ENCODE measurements around the gene GPLD1.

GRCh38 chr6:24425091-24425490 lies 64.3 kb downstream of the GPLD1 start:
- TF ChIP-seq EP300 (IDR thresholded peaks at IDR 0.05) = no peak
- TF ChIP-seq, protein P1, sequence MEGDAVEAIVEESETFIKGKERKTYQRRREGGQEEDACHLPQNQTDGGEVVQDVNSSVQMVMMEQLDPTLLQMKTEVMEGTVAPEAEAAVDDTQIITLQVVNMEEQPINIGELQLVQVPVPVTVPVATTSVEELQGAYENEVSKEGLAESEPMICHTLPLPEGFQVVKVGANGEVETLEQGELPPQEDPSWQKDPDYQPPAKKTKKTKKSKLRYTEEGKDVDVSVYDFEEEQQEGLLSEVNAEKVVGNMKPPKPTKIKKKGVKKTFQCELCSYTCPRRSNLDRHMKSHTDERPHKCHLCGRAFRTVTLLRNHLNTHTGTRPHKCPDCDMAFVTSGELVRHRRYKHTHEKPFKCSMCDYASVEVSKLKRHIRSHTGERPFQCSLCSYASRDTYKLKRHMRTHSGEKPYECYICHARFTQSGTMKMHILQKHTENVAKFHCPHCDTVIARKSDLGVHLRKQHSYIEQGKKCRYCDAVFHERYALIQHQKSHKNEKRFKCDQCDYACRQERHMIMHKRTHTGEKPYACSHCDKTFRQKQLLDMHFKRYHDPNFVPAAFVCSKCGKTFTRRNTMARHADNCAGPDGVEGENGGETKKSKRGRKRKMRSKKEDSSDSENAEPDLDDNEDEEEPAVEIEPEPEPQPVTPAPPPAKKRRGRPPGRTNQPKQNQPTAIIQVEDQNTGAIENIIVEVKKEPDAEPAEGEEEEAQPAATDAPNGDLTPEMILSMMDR (IDR thresholded peaks at IDR 0.05) = no peak
